T-helper 22 cell (primary cell): ENCODE measurements around the gene METTL25.

Source experiments
- DNase-seq: peaks from one replicate; pipeline ENCODE4 v3.0.0-alpha.2; 2020; ENCODE audit warnings: low read depth

Gene METTL25

DNA sequence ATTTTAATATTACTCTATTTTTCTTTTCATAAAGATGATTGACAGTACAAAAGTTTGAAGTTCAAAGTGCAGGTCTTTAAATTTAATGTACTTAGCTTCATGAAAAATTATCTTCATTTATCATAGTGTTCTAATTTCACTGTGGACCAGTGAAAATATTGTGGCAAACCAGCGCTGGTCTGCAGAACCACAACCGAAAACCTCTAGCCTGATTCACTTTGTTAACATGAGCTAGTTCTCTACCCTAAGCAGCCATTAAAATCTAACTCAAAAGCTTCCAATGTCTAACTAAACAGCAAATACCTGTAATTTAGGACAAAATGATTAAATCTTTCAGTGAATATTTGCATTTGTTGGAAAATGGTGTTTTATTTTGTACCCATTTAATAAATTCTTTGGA, 167.3 kb downstream of the METTL25 start:
- no peak for DNase-seq

DNA sequence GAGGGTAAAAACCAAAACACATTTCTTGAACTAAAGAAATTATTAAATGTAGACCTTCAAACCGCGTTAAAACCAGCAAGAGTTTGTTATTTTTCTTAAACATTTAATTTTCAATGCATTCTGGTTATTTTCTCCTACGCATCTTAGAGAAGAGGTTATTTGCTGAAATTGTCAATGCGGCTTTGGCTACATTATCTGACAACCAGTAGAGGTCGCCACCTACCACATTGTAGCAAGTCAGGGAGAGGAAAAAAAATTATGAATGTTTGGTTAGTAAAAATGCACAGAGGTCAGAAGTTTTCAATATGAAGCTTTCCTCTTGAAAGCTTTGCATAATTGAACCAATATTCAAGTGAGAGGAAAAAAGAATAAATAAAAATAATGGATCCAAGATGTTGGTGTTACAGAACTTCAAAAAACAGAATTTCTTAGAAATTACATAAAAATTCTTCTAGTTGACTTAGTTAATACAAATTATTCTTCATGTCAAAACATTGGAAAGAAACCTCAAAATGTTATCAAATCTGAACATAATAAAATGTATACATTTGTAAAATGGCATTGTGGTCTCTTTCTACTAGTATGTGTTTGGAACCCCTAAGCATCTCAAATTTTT, 168.9 kb downstream of the METTL25 start:
- DNase-seq, result no peak
